ENCODE results near the gene ANXA1.

DNA sequence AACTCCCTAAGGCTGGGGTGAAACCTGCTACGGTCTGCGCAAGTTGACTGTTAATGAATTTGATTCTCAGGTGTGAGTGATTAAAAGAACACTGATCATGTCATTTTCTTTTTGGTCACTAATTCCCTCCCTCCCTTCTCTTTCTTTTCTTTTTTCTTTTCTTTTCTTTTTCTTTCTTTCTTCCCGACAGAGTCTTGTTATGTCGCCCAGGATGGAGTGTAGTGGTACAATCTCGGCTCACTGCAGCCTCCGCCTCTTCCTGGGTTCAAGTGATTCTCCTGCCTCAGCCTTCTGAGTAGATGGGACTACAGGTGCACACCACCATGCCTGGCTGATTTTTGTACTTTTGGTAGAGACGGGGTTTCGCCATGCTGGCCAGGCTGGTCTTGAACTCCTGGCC, 2.6 kb downstream of the ANXA1 start:
- TF ChIP-seq CTCF (IDR thresholded peaks at IDR 0.05 in 8 of 11, conservative IDR thresholded peaks at IDR 0.05 in 3 of 11) (no peak), POLR2AphosphoS5 (IDR thresholded peaks at IDR 0.05) (no peak)
